D721Med (cell line): ENCODE data around the gene MMEL1.

ENCODE experiments used
- DNase-seq: peaks from one replicate; pipeline ENCODE4 v3.0.0; 2011; ENCODE audit warnings: low spot score; ENCODE audit not compliant: insufficient read length
- FAIRE-seq: peaks from 2 replicates; lab custom pipeline; 2011; peaks lifted over from hg19 to GRCh38; lab: Jason Lieb, UNC
- CTCF ChIP-seq: IDR thresholded peaks from 2 replicates; pipeline ENCODE4 v1.5.1; 2012; ENCODE audit warnings: mild to moderate bottlenecking, control low read depth; ENCODE audit not compliant: insufficient read depth; ENCODE audit errors: missing control alignments

MMEL1 gene

GRCh38 chr1:2587071-2587859 is 45.6 kb downstream of the MMEL1 start:
- FAIRE-seq = no peak
- peak; percentile 36 for DNase-seq
- no peak for TF ChIP-seq CTCF

GRCh38 chr1:2586154-2587070 is 46.4 kb downstream of the MMEL1 start, which contains the start of gene PRXL2B:
Gene PRXL2B, plus strand, starts transcription at chr1:2586777. Its CDS starts 109 bp downstream, at chr1:2586886.
- FAIRE-seq = no peak

GRCh38 chr1:2585318-2586092 is 47.3 kb downstream of the MMEL1 start:
- FAIRE-seq (no peak), DNase-seq (no peak)
- no peak for TF ChIP-seq CTCF

More at GRCh38 chr1:2586154-2587070, 46.4 kb downstream of the MMEL1 start, which contains the start of gene PRXL2B:
- peak; percentile 94 for DNase-seq
- TF ChIP-seq CTCF = no peak

- no peak for FAIRE-seq
- no peak for TF ChIP-seq CTCF
- DNase-seq = no peak
These were observed 48.0 kb downstream of the MMEL1 start for GRCh38 chr1:2584686-2585317.

GRCh38 chr1:2583871-2584351 is 48.9 kb downstream of the MMEL1 start:
- FAIRE-seq (no peak), DNase-seq (no peak)

More at GRCh38 chr1:2583871-2584351, 48.9 kb downstream of the MMEL1 start:
- TF ChIP-seq CTCF = no peak
